Hypothalamus (tissue), 51 donors: ENCODE data around the gene RBFOX2.
"Not testable (repeated sequence)": the region's sequence is repeated elsewhere in the genome, so short reads cannot be mapped to it uniquely, and the experiment has no call there.

Experiments
- DNase-seq, 51 donors: peaks; one replicate each; lab custom pipeline; 2025; lab: John Stamatoyannopoulos, UW

The RBFOX2 gene

GRCh38 chr22:35799150-35799549 lies 229.5 kb downstream of the RBFOX2 start:
- no peak for DNase-seq

GRCh38 chr22:35797411-35797810 lies 231.2 kb downstream of the RBFOX2 start:
- no peak for DNase-seq

- no peak for DNase-seq
Measured at GRCh38 chr22:35795476-35795875, 233.1 kb downstream of the RBFOX2 start.

GRCh38 chr22:35792506-35792905 lies 236.1 kb downstream of the RBFOX2 start:
- DNase-seq: no peak

- DNase-seq: not testable (repeated sequence)
Measured at GRCh38 chr22:35791788-35792187, 236.8 kb downstream of the RBFOX2 start.

GRCh38 chr22:35785181-35785923 lies 243.3 kb downstream of the RBFOX2 start:
- DNase-seq: peak in 1 of 51 donors; percentile 3

GRCh38 chr22:35784633-35785032 lies 244.0 kb downstream of the RBFOX2 start:
- DNase-seq: no peak

GRCh38 chr22:35783943-35784614 lies 244.5 kb downstream of the RBFOX2 start:
- no peak for DNase-seq

- DNase-seq: no peak
Measured at GRCh38 chr22:35782504-35782903, 246.1 kb downstream of the RBFOX2 start.

GRCh38 chr22:35781898-35782297 lies 246.7 kb downstream of the RBFOX2 start:
- no peak for DNase-seq

GRCh38 chr22:35777335-35777975 lies 251.2 kb downstream of the RBFOX2 start:
- DNase-seq: peak in 1 of 51 donors; percentile 4

GRCh38 chr22:35775339-35775738 lies 253.3 kb downstream of the RBFOX2 start:
- DNase-seq: no peak

GRCh38 chr22:35769974-35770373 lies 258.6 kb downstream of the RBFOX2 start:
- DNase-seq: no peak

- no peak for DNase-seq
Measured at GRCh38 chr22:35766654-35767580, 261.7 kb downstream of the RBFOX2 start.

GRCh38 chr22:35761037-35761436 lies 267.6 kb downstream of the RBFOX2 start:
- DNase-seq: peak in 1 of 51 donors; percentile 6

- DNase-seq: no peak
Measured at GRCh38 chr22:35758394-35758793, 270.2 kb downstream of the RBFOX2 start.

GRCh38 chr22:35756722-35757121 lies 271.9 kb downstream of the RBFOX2 start:
- DNase-seq: no peak

GRCh38 chr22:35754761-35755160 lies 273.9 kb downstream of the RBFOX2 start:
- DNase-seq: no peak

- no peak for DNase-seq
Measured at GRCh38 chr22:35752863-35753189, 275.8 kb downstream of the RBFOX2 start.

GRCh38 chr22:35752006-35752862 lies 276.4 kb downstream of the RBFOX2 start:
- DNase-seq: no peak
